Measurements from ENCODE around the gene SLC17A1. TPM values are rescaled to one million over a fixed set of nuclear protein-coding genes. Genes with fewer than 3 reads are reported as not detected.

The SLC17A1 gene
- total RNA-seq, 4 donors from 2014 or later, result not detected

DNA sequence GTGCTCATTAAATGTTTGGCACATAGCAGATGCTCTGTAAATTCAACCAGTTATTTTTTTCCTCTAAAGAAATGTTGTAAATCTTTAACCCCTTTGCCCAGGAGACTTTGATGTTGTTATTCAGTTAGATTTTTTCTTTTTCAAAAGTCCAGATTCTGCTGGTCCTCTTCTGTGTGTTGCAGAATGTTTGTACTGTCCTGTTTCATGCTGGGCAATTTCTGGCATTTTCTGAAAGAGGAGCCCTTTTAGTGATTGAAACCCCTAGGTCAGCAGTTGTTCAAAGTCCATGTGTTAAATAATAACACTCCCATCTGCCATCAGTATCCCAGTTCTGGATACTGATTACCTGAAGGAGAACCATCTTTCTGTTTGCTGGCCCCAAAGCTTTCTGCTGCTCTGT, 1.3 kb upstream of the SLC17A1 start:
- H3K27me3 ChIP-seq, result no peaks in the 10 kb centered on the region
- H3K4me3 ChIP-seq, result no peak overlapping the region
- TF ChIP-seq POLR2A (IDR thresholded peaks at IDR 0.05), result no peak
- no peak for TF ChIP-seq EP300 (IDR thresholded peaks at IDR 0.05)
- TF ChIP-seq, protein P1, sequence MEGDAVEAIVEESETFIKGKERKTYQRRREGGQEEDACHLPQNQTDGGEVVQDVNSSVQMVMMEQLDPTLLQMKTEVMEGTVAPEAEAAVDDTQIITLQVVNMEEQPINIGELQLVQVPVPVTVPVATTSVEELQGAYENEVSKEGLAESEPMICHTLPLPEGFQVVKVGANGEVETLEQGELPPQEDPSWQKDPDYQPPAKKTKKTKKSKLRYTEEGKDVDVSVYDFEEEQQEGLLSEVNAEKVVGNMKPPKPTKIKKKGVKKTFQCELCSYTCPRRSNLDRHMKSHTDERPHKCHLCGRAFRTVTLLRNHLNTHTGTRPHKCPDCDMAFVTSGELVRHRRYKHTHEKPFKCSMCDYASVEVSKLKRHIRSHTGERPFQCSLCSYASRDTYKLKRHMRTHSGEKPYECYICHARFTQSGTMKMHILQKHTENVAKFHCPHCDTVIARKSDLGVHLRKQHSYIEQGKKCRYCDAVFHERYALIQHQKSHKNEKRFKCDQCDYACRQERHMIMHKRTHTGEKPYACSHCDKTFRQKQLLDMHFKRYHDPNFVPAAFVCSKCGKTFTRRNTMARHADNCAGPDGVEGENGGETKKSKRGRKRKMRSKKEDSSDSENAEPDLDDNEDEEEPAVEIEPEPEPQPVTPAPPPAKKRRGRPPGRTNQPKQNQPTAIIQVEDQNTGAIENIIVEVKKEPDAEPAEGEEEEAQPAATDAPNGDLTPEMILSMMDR (IDR thresholded peaks at IDR 0.05), result no peak
- TF ChIP-seq POLR2AphosphoS5 (IDR thresholded peaks at IDR 0.05), result no peak
- no peaks in the 10 kb centered on the region for H3K9me3 ChIP-seq
- no peak for ATAC-seq
- no peak overlapping the region for H3K27ac ChIP-seq
- no peaks in the 10 kb centered on the region for H3K4me1 ChIP-seq
- H3K36me3 ChIP-seq, result no peaks in the 10 kb centered on the region

DNA sequence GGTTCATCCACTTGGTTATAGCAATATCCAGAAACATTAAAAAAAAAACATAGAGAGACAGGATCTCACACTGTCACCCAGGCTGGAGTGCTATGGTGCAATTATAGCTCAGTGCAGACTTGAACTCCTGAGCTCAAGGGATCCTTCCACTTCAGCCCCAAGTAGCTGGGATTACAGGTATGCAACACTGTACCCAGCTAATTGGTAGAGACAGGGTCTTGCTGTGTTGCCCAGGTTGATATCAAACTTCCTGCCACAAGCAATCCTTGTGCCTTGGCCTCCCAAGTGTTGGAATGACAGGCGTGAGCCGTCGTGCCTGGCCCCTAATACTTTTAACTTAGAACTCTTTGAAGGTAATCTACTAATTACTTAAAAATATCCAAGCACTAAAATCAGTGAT, 818 bp upstream of the SLC17A1 start:
- H3K36me3 ChIP-seq, result no peaks in the 10 kb centered on the region
- H3K9me3 ChIP-seq, result no peaks in the 10 kb centered on the region
- ATAC-seq, result no peak
- H3K27me3 ChIP-seq, result no peaks in the 10 kb centered on the region
- H3K4me1 ChIP-seq, result no peaks in the 10 kb centered on the region
- TF ChIP-seq POLR2A (IDR thresholded peaks at IDR 0.05) (no peak), POLR2AphosphoS5 (IDR thresholded peaks at IDR 0.05) (no peak)
- TF ChIP-seq, protein P1 (IDR thresholded peaks at IDR 0.05), result no peak
- 70 to 76% methylated on average over 3 of the region's 3 CpGs for WGBS, 2 donors (ENCODE audit: low coverage in 1 of 2)
- H3K4me3 ChIP-seq, result no peak overlapping the region
- no peak overlapping the region for H3K27ac ChIP-seq

DNA sequence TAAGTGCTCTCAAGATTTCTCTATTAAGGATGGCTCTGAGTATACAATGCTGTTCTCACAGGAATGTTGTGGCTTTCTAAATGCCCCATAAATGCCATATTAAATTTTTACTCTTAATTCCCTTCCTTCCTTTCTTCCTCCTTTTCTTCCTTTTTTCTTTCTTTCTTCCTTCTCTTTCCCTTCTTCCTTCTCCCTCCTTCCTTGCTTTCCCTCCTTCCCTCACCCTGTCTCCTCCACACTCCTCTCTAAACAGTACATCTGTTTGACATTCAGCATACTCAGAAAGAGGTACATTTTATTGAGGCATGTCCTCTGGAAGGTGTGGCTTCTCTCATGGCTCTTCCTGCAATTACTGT, 433 bp upstream of the SLC17A1 start:
- Histone ChIP-seq H3K36me3 (no peaks in the 10 kb centered on the region), H3K27ac (no peak overlapping the region), H3K27me3 (no peaks in the 10 kb centered on the region), H3K4me1 (no peaks in the 10 kb centered on the region), H3K4me3 (no peak overlapping the region), H3K9me3 (no peaks in the 10 kb centered on the region)
- TF ChIP-seq POLR2AphosphoS5 (IDR thresholded peaks at IDR 0.05), result no peak
- no peak for TF ChIP-seq POLR2A (IDR thresholded peaks at IDR 0.05)
- TF ChIP-seq, protein P1 (IDR thresholded peaks at IDR 0.05), result no peak
- TF ChIP-seq EP300 (IDR thresholded peaks at IDR 0.05), result no peak
- no peak for ATAC-seq

DNA sequence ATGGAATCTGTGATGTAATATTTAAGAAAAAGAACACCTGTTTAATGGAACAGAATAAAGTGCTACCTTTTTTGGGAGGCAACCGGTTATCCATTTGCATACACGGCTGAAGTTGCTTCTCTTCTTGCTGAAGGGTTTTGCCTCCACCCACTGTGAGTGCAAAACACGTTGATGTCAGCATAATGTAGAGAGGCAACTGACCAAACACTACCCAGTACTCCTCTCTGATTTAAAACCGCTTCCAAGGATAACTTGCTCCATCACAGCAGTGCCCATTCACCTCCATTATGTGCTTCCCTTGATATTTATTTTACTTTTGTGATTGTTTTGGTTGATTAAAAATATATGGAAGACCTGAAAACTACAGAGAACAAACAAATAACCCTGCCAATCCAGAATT, 1.4 kb downstream of the SLC17A1 start:
- H3K4me1 ChIP-seq, result no peaks in the 10 kb centered on the region

DNA sequence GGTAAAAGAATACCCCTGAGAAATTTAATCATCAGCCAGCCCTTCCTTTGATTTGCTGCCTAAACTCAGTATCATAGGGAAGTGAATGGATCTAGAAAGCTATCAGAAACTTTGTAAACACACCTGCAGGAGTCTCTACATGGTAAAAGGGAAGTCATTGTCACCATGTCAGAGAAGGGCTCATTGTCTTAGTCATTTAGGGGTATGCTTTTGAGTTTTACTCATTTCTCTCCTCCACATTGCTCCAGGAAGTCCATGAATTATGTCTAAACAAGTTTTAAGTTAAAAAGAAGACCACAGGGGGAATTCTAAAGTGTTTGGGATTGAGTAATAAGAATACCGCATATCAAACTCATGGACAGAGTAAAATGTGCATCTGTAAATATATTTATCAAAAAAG, 2.5 kb downstream of the SLC17A1 start:
- TF ChIP-seq POLR2AphosphoS5 (IDR thresholded peaks at IDR 0.05) (no peak), POLR2A (IDR thresholded peaks at IDR 0.05) (no peak), EP300 (IDR thresholded peaks at IDR 0.05) (no peak)
- TF ChIP-seq, protein P1 (IDR thresholded peaks at IDR 0.05), result no peak
- 80 to 85% methylated on average over 1 of the region's 1 CpG for WGBS, 2 donors (ENCODE audit: low coverage in 1 of 2)
- Histone ChIP-seq H3K27me3 (no peaks in the 10 kb centered on the region), H3K4me1 (no peaks in the 10 kb centered on the region), H3K27ac (no peak overlapping the region), H3K36me3 (no peaks in the 10 kb centered on the region), H3K9me3 (no peaks in the 10 kb centered on the region), H3K4me3 (no peak overlapping the region)
- no peak for ATAC-seq

More for the DNA sequence above, 1.4 kb downstream of the SLC17A1 start:
- no peaks in the 10 kb centered on the region for H3K27me3 ChIP-seq
- ATAC-seq, result no peak
- 51 to 60% methylated on average over 3 to 4 of the region's 4 CpGs for WGBS, 2 donors (ENCODE audit: low coverage in 1 of 2)
- no peaks in the 10 kb centered on the region for H3K9me3 ChIP-seq
- TF ChIP-seq, protein P1 (IDR thresholded peaks at IDR 0.05), result no peak
- TF ChIP-seq EP300 (IDR thresholded peaks at IDR 0.05) (no peak), POLR2AphosphoS5 (IDR thresholded peaks at IDR 0.05) (no peak), POLR2A (IDR thresholded peaks at IDR 0.05) (no peak)
- H3K27ac ChIP-seq, result no peak overlapping the region
- no peaks in the 10 kb centered on the region for H3K36me3 ChIP-seq
- H3K4me3 ChIP-seq, result no peak overlapping the region
